ENCODE measurements around the gene TBC1D22A. TPM values are rescaled to one million over a fixed set of nuclear protein-coding genes. Genes with fewer than 3 reads are reported as not detected.

The TBC1D22A gene
- total and polyA plus RNA-seq, 9 of the 15 experiments (the other 6 are each of a cell fraction or from before 2014, with no cell fraction given) = 0.20 to 11.5 (median 5.2) TPM

DNA sequence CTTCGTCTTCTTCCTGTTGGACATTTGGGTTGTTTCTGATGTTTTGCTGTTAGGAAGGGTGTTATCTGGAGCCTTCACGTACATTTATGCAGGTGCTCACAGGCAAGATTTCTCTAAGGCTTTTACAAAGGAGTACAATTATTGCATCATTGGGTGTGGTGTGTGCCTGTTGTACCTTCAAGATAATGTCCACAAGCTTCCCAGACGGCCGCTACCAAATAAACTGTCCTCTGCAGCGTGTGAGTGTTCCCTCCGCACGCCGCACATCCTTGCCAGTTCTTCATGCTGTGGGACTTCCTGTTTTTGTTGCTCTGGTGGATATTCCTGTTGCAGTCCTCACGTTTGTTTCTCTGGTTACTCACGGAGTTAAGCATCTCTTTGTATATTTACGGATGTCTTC is 133.3 kb downstream of the TBC1D22A start:
- Histone ChIP-seq H4K20me1 (replicated peaks; ENCODE audit: control insufficient read depth, insufficient read depth, low read length) (no peaks in the 10 kb centered on the region), H3K4me1 (replicated peaks in 1 of 2; ENCODE audit: control insufficient read depth in 2 of 2, insufficient read depth in 2 of 2, low read length in 2 of 2) (peaks cover 14% of the 10 kb centered on the region in 2 experiments; a peak in 4 of 5 replicates), H3K36me3 (ENCODE audit: control insufficient read depth, insufficient read depth, low read length) (peaks cover 5% of the 10 kb centered on the region; the same call in 1 of the 3 replicates), H3K27me3 (ENCODE audit: control insufficient read depth in 2 of 2, insufficient read depth in 2 of 2, low read length in 2 of 2) (no peaks in the 10 kb centered on the region), H3K79me2 (ENCODE audit: control insufficient read depth, insufficient read depth, low read length) (no peaks in the 10 kb centered on the region), H3K27ac (ENCODE audit: extremely low read depth, low read depth, low read length) (peak overlapping the region; percentile 32; the same call in 2 of the 3 replicates), H3K9me1 (ENCODE audit: control insufficient read depth, insufficient read depth, low read length) (no peaks in the 10 kb centered on the region), H3K4me2 (ENCODE audit: insufficient read depth, low read length) (peak overlapping the region; percentile 47), H2AFZ (ENCODE audit: low read depth, low read length) (no peak overlapping the region), H3K9me3 (replicated peaks; ENCODE audit: control insufficient read depth, insufficient read depth, low read depth, low read length) (no peaks in the 10 kb centered on the region), H3K4me3 (no peak overlapping the region), H3K9ac (ENCODE audit: insufficient read depth in 1 of 2, low read depth in 2 of 2, low read length in 2 of 2) (no peak overlapping the region)
- ChIA-PET CTCF (ENCODE audit: low intra/inter-chr PET ratio) (no interaction called here), POLR2A (interaction anchor here (1.0 kb wide), 1 partner anchor 423 kb away, joined by 3 read pairs; no protein-coding TSS in a partner anchor)
- DNase-seq (ENCODE audit: extremely low read depth in 1 of 4, low spot score in 3 of 4) (peak; percentile 11 to 77 (median 32)), ATAC-seq (peak; percentile 91), FAIRE-seq (peak; percentile 83)
- in situ Hi-C loops (cut with MboI) (no loop called here), intact Hi-C loops (cut with micrococcal nuclease) (no loop called here)
- BruUV-seq (replicated peaks) = no TSS peak
- WGBS (ENCODE audit: insufficient coverage, low coverage, missing lambda C conversion rate) = 2% methylated on average over 10 of the region's 11 CpGs
- TF ChIP-seq ZNF316 (IDR thresholded peaks at IDR 0.05) (no peak), CBFA2T2 (conservative IDR thresholded peaks at IDR 0.05) (peak; percentile 67), SIN3A (IDR thresholded peaks at IDR 0.05; ENCODE audit: borderline replicate concordance in 2 of 2, control insufficient read depth in 1 of 2, low read depth in 2 of 2, low read length in 2 of 2) (no peak), ELF2 (CRISPR knock-in tag; IDR thresholded peaks at IDR 0.05) (no peak), PRMT5 (CRISPR knock-in tag; IDR thresholded peaks at IDR 0.05) (no peak), ARNT (IDR thresholded peaks at IDR 0.05) (no peak), ZNF586 (CRISPR knock-in tag; conservative IDR thresholded peaks at IDR 0.05) (no peak), ZC3H4 (CRISPR knock-in tag; IDR thresholded peaks at IDR 0.05; ENCODE audit: borderline replicate concordance) (no peak), CXXC5 (CRISPR knock-in tag; IDR thresholded peaks at IDR 0.05) (peak; percentile 74), RBBP5 (IDR thresholded peaks at IDR 0.05; ENCODE audit: borderline replicate concordance, insufficient read depth, low read length, poor library complexity, severe bottlenecking) (no peak)
- TF ChIP-seq, protein P1, sequence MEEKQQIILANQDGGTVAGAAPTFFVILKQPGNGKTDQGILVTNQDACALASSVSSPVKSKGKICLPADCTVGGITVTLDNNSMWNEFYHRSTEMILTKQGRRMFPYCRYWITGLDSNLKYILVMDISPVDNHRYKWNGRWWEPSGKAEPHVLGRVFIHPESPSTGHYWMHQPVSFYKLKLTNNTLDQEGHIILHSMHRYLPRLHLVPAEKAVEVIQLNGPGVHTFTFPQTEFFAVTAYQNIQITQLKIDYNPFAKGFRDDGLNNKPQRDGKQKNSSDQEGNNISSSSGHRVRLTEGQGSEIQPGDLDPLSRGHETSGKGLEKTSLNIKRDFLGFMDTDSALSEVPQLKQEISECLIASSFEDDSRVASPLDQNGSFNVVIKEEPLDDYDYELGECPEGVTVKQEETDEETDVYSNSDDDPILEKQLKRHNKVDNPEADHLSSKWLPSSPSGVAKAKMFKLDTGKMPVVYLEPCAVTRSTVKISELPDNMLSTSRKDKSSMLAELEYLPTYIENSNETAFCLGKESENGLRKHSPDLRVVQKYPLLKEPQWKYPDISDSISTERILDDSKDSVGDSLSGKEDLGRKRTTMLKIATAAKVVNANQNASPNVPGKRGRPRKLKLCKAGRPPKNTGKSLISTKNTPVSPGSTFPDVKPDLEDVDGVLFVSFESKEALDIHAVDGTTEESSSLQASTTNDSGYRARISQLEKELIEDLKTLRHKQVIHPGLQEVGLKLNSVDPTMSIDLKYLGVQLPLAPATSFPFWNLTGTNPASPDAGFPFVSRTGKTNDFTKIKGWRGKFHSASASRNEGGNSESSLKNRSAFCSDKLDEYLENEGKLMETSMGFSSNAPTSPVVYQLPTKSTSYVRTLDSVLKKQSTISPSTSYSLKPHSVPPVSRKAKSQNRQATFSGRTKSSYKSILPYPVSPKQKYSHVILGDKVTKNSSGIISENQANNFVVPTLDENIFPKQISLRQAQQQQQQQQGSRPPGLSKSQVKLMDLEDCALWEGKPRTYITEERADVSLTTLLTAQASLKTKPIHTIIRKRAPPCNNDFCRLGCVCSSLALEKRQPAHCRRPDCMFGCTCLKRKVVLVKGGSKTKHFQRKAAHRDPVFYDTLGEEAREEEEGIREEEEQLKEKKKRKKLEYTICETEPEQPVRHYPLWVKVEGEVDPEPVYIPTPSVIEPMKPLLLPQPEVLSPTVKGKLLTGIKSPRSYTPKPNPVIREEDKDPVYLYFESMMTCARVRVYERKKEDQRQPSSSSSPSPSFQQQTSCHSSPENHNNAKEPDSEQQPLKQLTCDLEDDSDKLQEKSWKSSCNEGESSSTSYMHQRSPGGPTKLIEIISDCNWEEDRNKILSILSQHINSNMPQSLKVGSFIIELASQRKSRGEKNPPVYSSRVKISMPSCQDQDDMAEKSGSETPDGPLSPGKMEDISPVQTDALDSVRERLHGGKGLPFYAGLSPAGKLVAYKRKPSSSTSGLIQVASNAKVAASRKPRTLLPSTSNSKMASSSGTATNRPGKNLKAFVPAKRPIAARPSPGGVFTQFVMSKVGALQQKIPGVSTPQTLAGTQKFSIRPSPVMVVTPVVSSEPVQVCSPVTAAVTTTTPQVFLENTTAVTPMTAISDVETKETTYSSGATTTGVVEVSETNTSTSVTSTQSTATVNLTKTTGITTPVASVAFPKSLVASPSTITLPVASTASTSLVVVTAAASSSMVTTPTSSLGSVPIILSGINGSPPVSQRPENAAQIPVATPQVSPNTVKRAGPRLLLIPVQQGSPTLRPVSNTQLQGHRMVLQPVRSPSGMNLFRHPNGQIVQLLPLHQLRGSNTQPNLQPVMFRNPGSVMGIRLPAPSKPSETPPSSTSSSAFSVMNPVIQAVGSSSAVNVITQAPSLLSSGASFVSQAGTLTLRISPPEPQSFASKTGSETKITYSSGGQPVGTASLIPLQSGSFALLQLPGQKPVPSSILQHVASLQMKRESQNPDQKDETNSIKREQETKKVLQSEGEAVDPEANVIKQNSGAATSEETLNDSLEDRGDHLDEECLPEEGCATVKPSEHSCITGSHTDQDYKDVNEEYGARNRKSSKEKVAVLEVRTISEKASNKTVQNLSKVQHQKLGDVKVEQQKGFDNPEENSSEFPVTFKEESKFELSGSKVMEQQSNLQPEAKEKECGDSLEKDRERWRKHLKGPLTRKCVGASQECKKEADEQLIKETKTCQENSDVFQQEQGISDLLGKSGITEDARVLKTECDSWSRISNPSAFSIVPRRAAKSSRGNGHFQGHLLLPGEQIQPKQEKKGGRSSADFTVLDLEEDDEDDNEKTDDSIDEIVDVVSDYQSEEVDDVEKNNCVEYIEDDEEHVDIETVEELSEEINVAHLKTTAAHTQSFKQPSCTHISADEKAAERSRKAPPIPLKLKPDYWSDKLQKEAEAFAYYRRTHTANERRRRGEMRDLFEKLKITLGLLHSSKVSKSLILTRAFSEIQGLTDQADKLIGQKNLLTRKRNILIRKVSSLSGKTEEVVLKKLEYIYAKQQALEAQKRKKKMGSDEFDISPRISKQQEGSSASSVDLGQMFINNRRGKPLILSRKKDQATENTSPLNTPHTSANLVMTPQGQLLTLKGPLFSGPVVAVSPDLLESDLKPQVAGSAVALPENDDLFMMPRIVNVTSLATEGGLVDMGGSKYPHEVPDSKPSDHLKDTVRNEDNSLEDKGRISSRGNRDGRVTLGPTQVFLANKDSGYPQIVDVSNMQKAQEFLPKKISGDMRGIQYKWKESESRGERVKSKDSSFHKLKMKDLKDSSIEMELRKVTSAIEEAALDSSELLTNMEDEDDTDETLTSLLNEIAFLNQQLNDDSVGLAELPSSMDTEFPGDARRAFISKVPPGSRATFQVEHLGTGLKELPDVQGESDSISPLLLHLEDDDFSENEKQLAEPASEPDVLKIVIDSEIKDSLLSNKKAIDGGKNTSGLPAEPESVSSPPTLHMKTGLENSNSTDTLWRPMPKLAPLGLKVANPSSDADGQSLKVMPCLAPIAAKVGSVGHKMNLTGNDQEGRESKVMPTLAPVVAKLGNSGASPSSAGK (IDR thresholded peaks at IDR 0.05) = peak; percentile 82
- TF ChIP-seq, protein P2, sequence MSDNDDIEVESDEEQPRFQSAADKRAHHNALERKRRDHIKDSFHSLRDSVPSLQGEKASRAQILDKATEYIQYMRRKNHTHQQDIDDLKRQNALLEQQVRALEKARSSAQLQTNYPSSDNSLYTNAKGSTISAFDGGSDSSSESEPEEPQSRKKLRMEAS (CRISPR knock-in tag; IDR thresholded peaks at IDR 0.05) = peak; percentile 44; the same call in 1 of the 2 replicates

Measured in K562 (cell line).